Fibroblast of lung (primary cell): Measurements from ENCODE around the gene CMIP. TPM values are rescaled to one million over a fixed set of nuclear protein-coding genes. Genes with fewer than 3 reads are reported as not detected.

Experiments used
- DNase-seq, 2 donors: peaks; one replicate each; pipeline versions ENCODE4 v3.0.0 to v3.0.0-alpha.2; 2010; ENCODE audit warnings: low read depth in 2 of 2
- H2AFZ ChIP-seq: 2 replicates; pipeline ENCODE4 v1.5.1; 2012; ENCODE audit warnings: low read length, control low read depth, inconsistent platforms
- H3K27ac ChIP-seq: 2 replicates; pipeline ENCODE4 v1.5.1; 2011; ENCODE audit warnings: low read length, control low read depth; ENCODE audit not compliant: insufficient read depth
- H3K27me3 ChIP-seq: 2 replicates; pipeline ENCODE4 v1.5.1; 2011; ENCODE audit warnings: mild to moderate bottlenecking, low read length; ENCODE audit not compliant: control insufficient read depth, insufficient read depth
- H3K36me3 ChIP-seq: 2 replicates; pipeline ENCODE4 v1.5.1; 2011; ENCODE audit warnings: low read length; ENCODE audit not compliant: control insufficient read depth, insufficient read depth
- H3K4me1 ChIP-seq: 2 replicates; pipeline ENCODE4 v1.5.1; 2011; ENCODE audit warnings: low read length; ENCODE audit not compliant: control insufficient read depth, insufficient read depth; ENCODE audit errors: extremely low read depth
- H3K4me2 ChIP-seq: 2 replicates; pipeline ENCODE4 v1.5.1; 2011; ENCODE audit warnings: low read length, control low read depth; ENCODE audit not compliant: insufficient read depth; ENCODE audit errors: extremely low read depth
- H3K4me3 ChIP-seq, 4 experiments: fragments of 200-600 bp in 1 of 4; sonication (generic) in 1 of 4; replicated peaks in 1 of 4; 2 replicates each; pipeline ENCODE4 v1.5.1; 2011 to 2016; ENCODE audit warnings: low read length in 4 of 4, low read depth in 3 of 4, mild to moderate bottlenecking in 3 of 4, control low read depth in 2 of 4, inconsistent platforms in 1 of 4, mixed read lengths in 1 of 4; ENCODE audit not compliant: insufficient read depth in 1 of 4; ENCODE audit errors: control extremely low read depth in 1 of 4
- H3K79me2 ChIP-seq: 2 replicates; pipeline ENCODE4 v1.5.1; 2012; ENCODE audit warnings: mild to moderate bottlenecking, low read length, inconsistent platforms; ENCODE audit not compliant: control insufficient read depth, insufficient read depth
- H3K9ac ChIP-seq: 2 replicates; pipeline ENCODE4 v1.5.1; 2011; ENCODE audit warnings: mild to moderate bottlenecking, low read length, control low read depth; ENCODE audit not compliant: insufficient read depth
- H3K9me3 ChIP-seq: 2 replicates; pipeline ENCODE4 v1.5.1; 2012; ENCODE audit warnings: low read depth, low read length; ENCODE audit not compliant: control insufficient read depth, insufficient read depth
- H4K20me1 ChIP-seq: 2 replicates; pipeline ENCODE4 v1.5.1; 2011; ENCODE audit warnings: low read length; ENCODE audit not compliant: control insufficient read depth, insufficient read depth; ENCODE audit errors: extremely low read depth
- EZH2 ChIP-seq: IDR thresholded peaks from 2 replicates; pipeline ENCODE4 v1.5.1; 2012; ENCODE audit warnings: low read length, control low read depth, mild to moderate bottlenecking; ENCODE audit errors: missing control alignments
- polyA plus RNA-seq, 2 donors: library from polyadenylated mRNA; depleted of rRNA in 1 of 2; stranded (reverse) in 1 of 2; unstranded in 1 of 2; fragments of >200 nt; gene quantifications; 2 replicates each; pipeline ENCODE4 v1.2.1, GENCODE V29; 2011 to 2012; ENCODE audit warnings: missing spikeins in 1 of 2
- total RNA-seq: library from RNA; depleted of rRNA; stranded (reverse); fragments of >200 nt; gene quantifications from 2 replicates; pipeline ENCODE4 v1.2.1, GENCODE V29; 2014
- TF ChIP-seq, protein P1 (sequence below), 2 donors: IDR thresholded peaks in 1 of 2; conservative IDR thresholded peaks in 1 of 2; 1 replicate in 1 of 2; 2 replicates in 1 of 2; pipeline ENCODE4 v1.5.1; 2011 to 2012; ENCODE audit warnings: low read length in 2 of 2, control low read depth in 1 of 2, inconsistent platforms in 1 of 2, low read depth in 1 of 2, mild to moderate bottlenecking in 1 of 2

CMIP gene
- total and polyA plus RNA-seq, 2 donors (not counting 1 experiment from before 2014, with no cell fraction given), result 1.9 to 5.1 TPM

GRCh38 chr16:81447383-81448101, 2.9 kb downstream of the CMIP start:
- Histone ChIP-seq H2AFZ (no peak overlapping the region), H3K79me2 (peaks cover 30% of the 10 kb centered on the region), H3K36me3 (no peaks in the 10 kb centered on the region), H3K4me2 (peak overlapping the region; percentile 94), H3K4me3 (peak overlapping the region in 1 of 4 experiments; percentile 85), H3K27ac (no peak overlapping the region), H4K20me1 (peaks cover 1% of the 10 kb centered on the region), H3K27me3 (peaks cover 12% of the 10 kb centered on the region), H3K9me3 (no peaks in the 10 kb centered on the region), H3K9ac (no peak overlapping the region), H3K4me1 (peaks cover 2% of the 10 kb centered on the region)
- no peak for TF ChIP-seq EZH2
- TF ChIP-seq, protein P1, sequence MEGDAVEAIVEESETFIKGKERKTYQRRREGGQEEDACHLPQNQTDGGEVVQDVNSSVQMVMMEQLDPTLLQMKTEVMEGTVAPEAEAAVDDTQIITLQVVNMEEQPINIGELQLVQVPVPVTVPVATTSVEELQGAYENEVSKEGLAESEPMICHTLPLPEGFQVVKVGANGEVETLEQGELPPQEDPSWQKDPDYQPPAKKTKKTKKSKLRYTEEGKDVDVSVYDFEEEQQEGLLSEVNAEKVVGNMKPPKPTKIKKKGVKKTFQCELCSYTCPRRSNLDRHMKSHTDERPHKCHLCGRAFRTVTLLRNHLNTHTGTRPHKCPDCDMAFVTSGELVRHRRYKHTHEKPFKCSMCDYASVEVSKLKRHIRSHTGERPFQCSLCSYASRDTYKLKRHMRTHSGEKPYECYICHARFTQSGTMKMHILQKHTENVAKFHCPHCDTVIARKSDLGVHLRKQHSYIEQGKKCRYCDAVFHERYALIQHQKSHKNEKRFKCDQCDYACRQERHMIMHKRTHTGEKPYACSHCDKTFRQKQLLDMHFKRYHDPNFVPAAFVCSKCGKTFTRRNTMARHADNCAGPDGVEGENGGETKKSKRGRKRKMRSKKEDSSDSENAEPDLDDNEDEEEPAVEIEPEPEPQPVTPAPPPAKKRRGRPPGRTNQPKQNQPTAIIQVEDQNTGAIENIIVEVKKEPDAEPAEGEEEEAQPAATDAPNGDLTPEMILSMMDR (conservative IDR thresholded peaks at IDR 0.05 in 1 of 2, IDR thresholded peaks at IDR 0.05 in 1 of 2; ENCODE audit: low read depth in 1 of 2, low read length in 2 of 2), result no peak
- DNase-seq, result no peak

- H4K20me1 ChIP-seq, result peaks cover 1% of the 10 kb centered on the region
- no peak overlapping the region for H3K4me3 ChIP-seq
- no peak overlapping the region for H3K27ac ChIP-seq
- H3K4me2 ChIP-seq, result no peak overlapping the region
- peaks cover 30% of the 10 kb centered on the region for H3K79me2 ChIP-seq
- TF ChIP-seq, protein P1 (conservative IDR thresholded peaks at IDR 0.05 in 1 of 2, IDR thresholded peaks at IDR 0.05 in 1 of 2; ENCODE audit: low read depth in 1 of 2, low read length in 2 of 2), result no peak
- no peaks in the 10 kb centered on the region for H3K36me3 ChIP-seq
- no peak overlapping the region for H3K9ac ChIP-seq
- H3K4me1 ChIP-seq, result peaks cover 2% of the 10 kb centered on the region
- H3K27me3 ChIP-seq, result peaks cover 3% of the 10 kb centered on the region
- H2AFZ ChIP-seq, result no peak overlapping the region
- no peaks in the 10 kb centered on the region for H3K9me3 ChIP-seq
- DNase-seq, result no peak
Observed at GRCh38 chr16:81448154-81449131, 3.8 kb downstream of the CMIP start.

DNA sequence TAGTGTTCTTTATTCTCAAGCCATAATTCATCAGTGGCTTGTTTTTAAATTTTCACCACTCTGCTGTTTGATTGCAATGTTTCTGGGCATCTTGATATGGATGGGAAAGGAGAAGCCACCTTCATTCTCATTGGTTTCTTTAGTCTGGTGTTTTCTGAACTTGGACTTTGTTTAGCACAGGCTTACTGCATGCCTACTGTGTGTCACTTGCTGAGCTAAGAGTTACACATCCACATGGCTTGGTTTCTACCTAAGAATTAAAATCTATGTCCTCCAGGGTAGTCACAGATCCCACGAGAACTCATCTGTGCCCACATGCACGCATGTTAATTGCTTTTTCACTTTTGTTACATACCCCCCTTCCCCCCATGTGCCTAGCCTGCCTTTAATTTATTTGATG, 4.6 kb downstream of the CMIP start:
- Histone ChIP-seq H2AFZ (no peak overlapping the region), H3K4me2 (no peak overlapping the region), H3K36me3 (no peaks in the 10 kb centered on the region), H3K79me2 (peaks cover 30% of the 10 kb centered on the region), H3K27ac (no peak overlapping the region), H3K9ac (no peak overlapping the region), H3K9me3 (no peaks in the 10 kb centered on the region), H3K4me3 (no peak overlapping the region), H3K27me3 (no peaks in the 10 kb centered on the region), H3K4me1 (peaks cover 2% of the 10 kb centered on the region), H4K20me1 (peaks cover 1% of the 10 kb centered on the region)
- TF ChIP-seq, protein P1 (conservative IDR thresholded peaks at IDR 0.05 in 1 of 2, IDR thresholded peaks at IDR 0.05 in 1 of 2; ENCODE audit: low read depth in 1 of 2, low read length in 2 of 2), result no peak
- TF ChIP-seq EZH2, result no peak
- no peak for DNase-seq
